K562 (cell line): Measurements from ENCODE around the gene HHIPL1. TPM values are rescaled to one million over a fixed set of nuclear protein-coding genes. Genes with fewer than 3 reads are reported as not detected.

ENCODE experiments used
- ARHGAP35 ChIP-seq: fragments of 450-650 bp; IDR thresholded peaks from 2 replicates; pipeline ENCODE4 v1.6.1; 2018; ENCODE audit not compliant: partially characterized antibody
- CHD7 ChIP-seq: fragments of 200-600 bp; sonication (generic); IDR thresholded peaks from one replicate; pipeline ENCODE4 v1.6.1; 2012; ENCODE audit warnings: mild to moderate bottlenecking, low read depth, low read length, inconsistent platforms
- E2F3 ChIP-seq: fragments of 250-450 bp; sonication (Bioruptor Pico); IDR thresholded peaks from 2 replicates; pipeline ENCODE4 v1.4.0; 2020; ENCODE audit warnings: mild to moderate bottlenecking
- ILK ChIP-seq: fragments of 450-650 bp; IDR thresholded peaks from 2 replicates; pipeline ENCODE4 v1.6.1; 2016; ENCODE audit warnings: missing genetic modification characterization, low read depth, mild to moderate bottlenecking, missing compliant biosample characterization, moderate library complexity, borderline replicate concordance
- KDM2B ChIP-seq: fragments of 250-450 bp; sonication (Bioruptor Pico); IDR thresholded peaks from 2 replicates; pipeline ENCODE4 v1.8.0; 2021; ENCODE audit warnings: mild to moderate bottlenecking, moderate library complexity
- NBN ChIP-seq: fragments of 450-650 bp; IDR thresholded peaks from 2 replicates; pipeline ENCODE4 v1.6.1; 2016; ENCODE audit warnings: low read depth, mild to moderate bottlenecking
- RREB1 ChIP-seq: fragments of 250-450 bp; sonication (Bioruptor Pico); IDR thresholded peaks from 2 replicates; pipeline ENCODE4 v1.4.0; 2020
- ZNF239 ChIP-seq: fragments of 250-450 bp; sonication (Bioruptor Pico); IDR thresholded peaks from 2 replicates; pipeline ENCODE4 v1.4.0; 2020; ENCODE audit warnings: mild to moderate bottlenecking
- polyA plus RNA-seq, 8 experiments: library from polyadenylated mRNA; depleted of rRNA in 4 of 8; stranded (reverse) in 5 of 8; unstranded in 3 of 8; fragments of >200 nt; fragmentation: Nextera tagmentation in 2 of 8; fragmentation: Illumina TruSeq in 1 of 8; extraction: Ambion mirVana in 2 of 8; extraction: Trizol in 1 of 8; gene quantifications; 2 replicates each; pipeline versions ENCODE4 v1.2.1 to v1.2.3, GENCODE V29; 2011 to 2014; ENCODE audit warnings: inconsistent platforms in 1 of 8, missing spikeins in 1 of 8
- total RNA-seq, 7 experiments: library from RNA; depleted of rRNA in 6 of 7; stranded (reverse); fragments of >200 nt in 6 of 7; fragmentation: Illumina TruSeq in 2 of 7; extraction: Trizol in 2 of 7; gene quantifications; 2 replicates each; pipeline versions ENCODE4 v1.2.1 to v1.2.3, GENCODE V29; 2011 to 2021; ENCODE audit warnings: low replicate concordance in 1 of 7

Gene HHIPL1
- total and polyA plus RNA-seq, 9 of the 15 experiments (the other 6 are each of a cell fraction or from before 2014, with no cell fraction given) = not detected

GRCh38 chr14:99686557-99687283, 41.8 kb downstream of the HHIPL1 start (continued):
- TF ChIP-seq CHD7 = no peak
- no peak for TF ChIP-seq KDM2B
- no peak for TF ChIP-seq ILK (tag)
- TF ChIP-seq E2F3 (CRISPR knock-in tag) = no peak
- no peak for TF ChIP-seq NBN
- TF ChIP-seq ZNF239 (CRISPR knock-in tag) = no peak
- no peak for TF ChIP-seq RREB1 (CRISPR knock-in tag)
- no peak for TF ChIP-seq ARHGAP35
